ENCODE results near the gene MAP4K2. TPM values are rescaled to one million over a fixed set of nuclear protein-coding genes. Genes with fewer than 3 reads are reported as not detected.

Gene MAP4K2
- total and polyA plus RNA-seq, 2 of the 8 experiments (the other 6 are each of a cell fraction or from before 2014, with no cell fraction given) = 20.1 to 20.7 TPM

- 100% methylated on average over 3 of the region's 10 CpGs; no CpG with 5 or more reads in 1 of the 2 experiments for WGBS, 2 experiments (ENCODE audit: extremely low coverage in 1 of 2, insufficient coverage in 1 of 2, insufficient read length in 1 of 2, insufficient replicate concordance in 2 of 2, low coverage in 1 of 2, low lambda C conversion rate in 2 of 2, missing lambda C conversion rate in 1 of 2)
- TF ChIP-seq NRF1 (IDR thresholded peaks at IDR 0.05; ENCODE audit: low read depth, low read length) (no peak), ZNF274 (IDR thresholded peaks at IDR 0.05; ENCODE audit: borderline replicate concordance, extremely low read depth, low read length) (no peak), GABPA (IDR thresholded peaks at IDR 0.05; ENCODE audit: borderline replicate concordance, insufficient read depth, low read length) (no peak), RBBP5 (IDR thresholded peaks at IDR 0.05; ENCODE audit: borderline replicate concordance, low read depth, low read length) (no peak), USF2 (IDR thresholded peaks at IDR 0.05; ENCODE audit: low read length) (no peak), RAD21 (IDR thresholded peaks at IDR 0.05 in 1 of 2, conservative IDR thresholded peaks at IDR 0.05 in 1 of 2; ENCODE audit: low read depth in 2 of 2, low read length in 2 of 2) (no peak), EP300 (IDR thresholded peaks at IDR 0.05; ENCODE audit: borderline replicate concordance in 1 of 2, low read depth in 2 of 2, low read length in 2 of 2) (no peak), E2F6 (IDR thresholded peaks at IDR 0.05) (no peak), SIN3A (conservative IDR thresholded peaks at IDR 0.05 in 1 of 2, IDR thresholded peaks at IDR 0.05 in 1 of 2; ENCODE audit: low read depth in 1 of 2, low read length in 2 of 2) (no peak)
Measured at GRCh38 chr11:64833509-64833908, 30.5 kb upstream of the MAP4K2 start.

More at GRCh38 chr11:64833509-64833908, 30.5 kb upstream of the MAP4K2 start:
- Histone ChIP-seq H2BK12ac (ENCODE audit: low read depth, low read length) (no peak overlapping the region), H3K79me1 (ENCODE audit: low read depth, low read length) (no peaks in the 10 kb centered on the region), H3K27me3 (replicated peaks in 1 of 4; ENCODE audit: control insufficient read depth in 3 of 4, extremely low read depth in 1 of 4, insufficient read depth in 3 of 4, low read length in 3 of 4) (no peaks in the 10 kb centered on the region), H3K4me3 (ENCODE audit: extremely low read depth in 1 of 4, insufficient read depth in 2 of 4, low read depth in 3 of 4, low read length in 4 of 4) (no peak overlapping the region), H2BK20ac (ENCODE audit: low read length) (no peak overlapping the region), H3K9ac (replicated peaks in 1 of 4; ENCODE audit: extremely low read depth in 1 of 4, low read depth in 3 of 4, low read length in 3 of 4) (no peak overlapping the region), H2BK15ac (ENCODE audit: low read length) (no peak overlapping the region), H3K23me2 (ENCODE audit: low read depth, low read length) (no peaks in the 10 kb centered on the region), H3K9me3 (ENCODE audit: insufficient read depth in 2 of 2, low read depth in 1 of 2, low read length in 1 of 2) (no peaks in the 10 kb centered on the region), H3K14ac (ENCODE audit: insufficient read length) (no peak overlapping the region), H4K5ac (ENCODE audit: insufficient read length, low read depth, low read length) (no peak overlapping the region), H3K27ac (ENCODE audit: low read depth, low read length) (no peak overlapping the region), H3K4ac (replicated peaks; ENCODE audit: insufficient read length, low read depth, low read length) (no peak overlapping the region), H4K20me1 (replicated peaks in 1 of 2; ENCODE audit: control insufficient read depth in 1 of 2, insufficient read depth in 2 of 2, low read length in 2 of 2) (peaks cover 7 to 8% of the 10 kb centered on the region in 2 experiments), H3K23ac (ENCODE audit: insufficient read length) (no peak overlapping the region), H3K4me1 (replicated peaks in 1 of 4; ENCODE audit: control insufficient read depth in 3 of 4, insufficient read depth in 4 of 4, low read length in 3 of 4) (no peaks in the 10 kb centered on the region), H4K91ac (replicated peaks; ENCODE audit: insufficient read length, low read length) (no peak overlapping the region), H3K79me2 (ENCODE audit: control insufficient read depth in 1 of 2, insufficient read depth in 2 of 2, low read length in 2 of 2) (no peaks in the 10 kb centered on the region), H3K56ac (replicated peaks; ENCODE audit: insufficient read length, low read depth, low read length) (no peak overlapping the region), H2BK120ac (replicated peaks; ENCODE audit: low read depth, low read length) (no peak overlapping the region), H2BK5ac (ENCODE audit: low read depth, low read length) (no peak overlapping the region), H3K36me3 (ENCODE audit: control insufficient read depth in 2 of 4, insufficient read depth in 4 of 4, low read length in 3 of 4) (peaks cover 5 to 36% (median 14%) of the 10 kb centered on the region in 4 experiments; a peak in 5 of 8 replicates), H4K8ac (ENCODE audit: extremely low read depth, insufficient read depth, low read length) (no peak overlapping the region), H3K4me2 (ENCODE audit: insufficient read depth in 1 of 2, low read depth in 2 of 2, low read length in 2 of 2) (no peak overlapping the region), H2AK5ac (ENCODE audit: low read depth, low read length) (no peak overlapping the region), H2AFZ (ENCODE audit: low read length) (no peak overlapping the region), H3K18ac (ENCODE audit: extremely low read depth, low read length) (no peak overlapping the region)
- CTCF ChIA-PET (ENCODE audit: partially characterized antibody) = interaction anchor here (1.0 to 1.9 kb wide), 5 partner anchors 15 to 46 kb away, joined by 3 to 6 read pairs (median 3); partner anchors contain the start of gene MAP4K2
- no peak for DNase-seq (ENCODE audit: low read depth in 1 of 2, low spot score in 2 of 2)
- no peak for FAIRE-seq
- POLR2A ChIA-PET (ENCODE audit: partially characterized antibody) = interaction anchor here (1.0 kb wide), 1 partner anchor 18 kb away, joined by 5 read pairs; no protein-coding TSS in a partner anchor

All from H1 (cell line).